ENCODE results near the gene RNF133.

RNF133 gene, protein sequence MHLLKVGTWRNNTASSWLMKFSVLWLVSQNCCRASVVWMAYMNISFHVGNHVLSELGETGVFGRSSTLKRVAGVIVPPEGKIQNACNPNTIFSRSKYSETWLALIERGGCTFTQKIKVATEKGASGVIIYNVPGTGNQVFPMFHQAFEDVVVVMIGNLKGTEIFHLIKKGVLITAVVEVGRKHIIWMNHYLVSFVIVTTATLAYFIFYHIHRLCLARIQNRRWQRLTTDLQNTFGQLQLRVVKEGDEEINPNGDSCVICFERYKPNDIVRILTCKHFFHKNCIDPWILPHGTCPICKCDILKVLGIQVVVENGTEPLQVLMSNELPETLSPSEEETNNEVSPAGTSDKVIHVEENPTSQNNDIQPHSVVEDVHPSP

GRCh38 chr7:122699017-122699416 is at the start of gene RNF133:
Gene RNF133 (minus strand): TSS chr7:122699117. CDS start chr7:122698918, 199 bp downstream.
- no peak for DNase-seq (ENCODE audit: low read depth in 2 of 2)

GRCh38 chr7:122748195-122748594 is 49.3 kb upstream of the RNF133 start:
- no peak for DNase-seq (ENCODE audit: low read depth in 2 of 2)

- DNase-seq (ENCODE audit: low read depth in 2 of 2), result no peak
Measured at GRCh38 chr7:122746948-122747347, 48.0 kb upstream of the RNF133 start.

DNA sequence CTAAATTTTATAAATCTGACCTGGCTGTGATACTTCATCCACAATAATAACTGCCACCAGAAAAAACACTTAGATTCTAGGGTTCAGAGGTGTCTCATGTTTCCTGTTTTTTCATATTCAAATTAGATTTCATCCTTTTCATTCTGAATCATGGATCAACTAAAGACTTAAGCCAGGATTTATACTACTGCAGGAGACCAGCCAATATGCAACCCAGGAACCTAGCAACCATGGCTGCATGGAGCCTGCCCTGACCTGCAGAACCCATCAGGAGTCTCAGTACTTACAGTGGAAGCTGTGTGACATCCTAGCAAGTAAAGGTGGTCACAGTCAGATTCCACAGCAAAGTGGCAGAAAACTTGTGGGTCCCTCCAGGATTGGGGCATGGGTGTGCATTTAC is 44.3 kb upstream of the RNF133 start:
- DNase-seq (ENCODE audit: low read depth in 2 of 2), result no peak

- DNase-seq (ENCODE audit: low read depth in 2 of 2), result no peak
Measured at GRCh38 chr7:122738947-122739346, 40.0 kb upstream of the RNF133 start.

GRCh38 chr7:122736183-122736582 is 37.3 kb upstream of the RNF133 start:
- no peak for DNase-seq (ENCODE audit: low read depth in 2 of 2)

DNA sequence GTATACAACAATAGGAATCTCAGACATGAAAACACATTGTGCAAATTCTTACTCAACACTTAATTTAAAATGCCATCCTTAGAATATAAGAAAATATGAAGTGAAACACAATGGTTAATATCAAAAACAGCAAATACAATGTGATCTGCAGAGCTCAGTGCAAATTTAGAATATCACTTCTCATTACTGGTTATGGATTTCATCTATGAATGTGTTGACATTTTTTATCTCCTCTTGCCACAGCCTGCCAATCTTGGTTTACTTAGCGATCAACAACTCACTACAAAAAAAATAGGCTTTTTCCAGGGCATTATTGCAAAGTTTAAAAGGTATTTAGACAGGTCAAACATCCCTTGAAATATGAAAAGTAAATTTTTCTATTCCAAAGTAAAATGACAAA is 28.8 kb upstream of the RNF133 start:
- no peak for DNase-seq (ENCODE audit: low read depth in 2 of 2)

DNA sequence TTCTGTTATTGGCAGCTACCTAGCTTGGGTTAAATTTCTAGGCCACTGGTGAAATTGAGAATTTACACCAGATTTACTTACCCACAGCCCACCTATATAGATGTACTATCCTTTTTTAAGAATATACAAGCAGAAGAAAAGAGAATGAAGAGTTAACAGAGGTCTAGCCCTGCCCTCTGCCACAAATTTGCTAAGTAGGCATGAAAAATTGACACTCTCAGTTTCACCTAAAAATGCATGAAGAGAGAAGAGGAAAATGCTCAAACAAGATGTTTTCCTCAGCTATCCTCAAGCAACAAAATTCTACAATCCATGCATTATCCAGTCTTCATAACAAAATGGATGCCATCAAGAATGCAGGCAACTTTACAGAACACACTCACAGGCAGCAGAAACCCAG is 28.4 kb upstream of the RNF133 start:
- no peak for DNase-seq (ENCODE audit: low read depth in 2 of 2)

DNA sequence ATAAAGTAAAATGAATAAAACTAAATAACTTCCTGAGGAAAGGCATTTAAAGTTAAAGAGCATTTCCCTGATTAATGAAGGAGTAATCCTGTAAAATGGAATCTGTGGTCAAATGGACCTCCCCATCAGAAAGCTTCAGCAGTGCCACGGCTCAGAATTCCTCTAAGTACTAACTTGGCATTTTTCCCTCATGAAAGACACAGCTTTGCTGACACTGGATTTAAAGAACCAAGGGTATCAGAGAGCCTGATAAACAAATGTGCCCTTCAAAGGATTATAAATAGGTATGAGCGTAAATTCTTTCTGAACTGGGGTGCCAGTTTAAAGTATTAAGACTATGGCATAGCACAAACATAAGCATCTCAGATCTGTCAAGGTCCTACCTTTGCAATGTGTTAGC is 28.0 kb upstream of the RNF133 start:
- DNase-seq (ENCODE audit: low read depth in 2 of 2), result no peak

DNA sequence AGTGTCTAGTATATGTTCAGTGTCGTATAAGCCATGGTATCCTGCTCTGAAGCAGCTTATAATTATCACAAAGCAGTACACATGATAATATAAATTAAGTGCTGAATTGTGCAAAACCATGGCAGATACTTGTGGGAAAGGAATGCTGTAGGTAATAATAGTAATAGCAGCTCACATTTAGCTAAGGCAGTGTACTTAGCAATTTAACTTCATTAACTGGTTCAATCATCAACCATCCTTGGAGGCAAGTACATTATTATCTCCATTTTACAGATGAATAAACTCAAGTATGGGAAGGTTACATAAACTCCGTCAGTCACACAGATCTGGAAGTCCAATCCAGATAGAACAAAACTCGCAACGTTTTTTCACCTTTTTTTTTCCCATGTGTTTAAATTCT is 25.4 kb upstream of the RNF133 start:
- no peak for DNase-seq (ENCODE audit: low read depth in 2 of 2)

- DNase-seq (ENCODE audit: low read depth in 2 of 2), result no peak
Measured at GRCh38 chr7:122719010-122719578, 20.2 kb upstream of the RNF133 start.

- DNase-seq (ENCODE audit: low read depth in 2 of 2), result no peak
Measured at GRCh38 chr7:122717356-122718089, 18.6 kb upstream of the RNF133 start.

GRCh38 chr7:122715183-122715582 is 16.3 kb upstream of the RNF133 start:
- DNase-seq (ENCODE audit: low read depth in 2 of 2), result no peak

DNA sequence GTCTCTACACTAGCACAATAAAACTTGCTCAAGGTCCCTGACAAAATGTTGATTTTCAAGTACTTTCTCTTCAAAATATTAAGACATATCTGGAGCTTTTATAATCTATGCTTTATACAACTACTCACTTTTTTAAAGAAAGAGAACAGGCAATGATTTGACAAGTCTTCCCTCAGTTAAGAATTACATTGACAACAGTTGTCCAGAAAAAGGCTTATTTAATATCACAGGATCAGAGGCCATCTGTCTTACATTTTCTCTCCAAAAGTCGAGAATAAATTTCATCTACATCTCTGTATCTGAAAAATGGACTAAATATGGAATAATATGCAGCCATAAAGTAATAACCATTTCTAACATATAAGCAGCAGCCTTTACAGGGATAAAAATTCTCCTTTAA is 12.0 kb upstream of the RNF133 start:
- DNase-seq (ENCODE audit: low read depth in 2 of 2), result no peak

GRCh38 chr7:122709930-122710646 is 11.2 kb upstream of the RNF133 start:
- no peak for DNase-seq (ENCODE audit: low read depth in 2 of 2)

GRCh38 chr7:122706836-122707235 is 7.9 kb upstream of the RNF133 start:
- no peak for DNase-seq (ENCODE audit: low read depth in 2 of 2)

DNA sequence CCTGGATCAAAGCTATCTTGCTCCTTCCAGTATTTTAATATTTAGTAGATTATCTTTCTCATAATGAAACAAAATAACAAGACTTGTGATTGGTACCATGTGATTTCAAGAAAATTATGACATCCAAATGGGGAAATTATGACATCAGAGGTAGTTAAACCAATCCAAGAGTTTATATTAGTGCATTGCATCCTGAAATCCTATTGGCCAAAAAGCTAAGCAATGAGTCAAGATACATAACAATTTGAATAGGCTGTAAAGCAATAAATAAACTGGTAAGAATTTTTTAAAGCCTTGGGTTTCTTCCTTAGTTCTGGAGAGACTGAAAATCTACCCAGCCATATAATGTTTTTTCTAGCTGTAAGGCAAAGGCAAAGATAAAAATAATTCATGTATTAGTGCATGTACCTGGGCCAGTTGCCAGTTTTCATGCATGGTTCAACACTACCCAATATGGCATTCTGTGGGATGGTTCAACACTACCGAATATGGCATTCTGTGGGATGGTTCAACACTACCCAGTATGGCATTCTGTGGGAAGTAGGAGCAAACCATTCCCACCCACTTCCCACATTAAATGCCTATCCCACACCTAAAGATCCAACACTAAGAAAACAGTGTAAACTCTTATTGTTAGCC is 4.1 kb upstream of the RNF133 start, which contains the start of gene RNF148:
RNF148 (minus strand) TSS at position 51 of the 639 bp plus-strand sequence. CDS start 172 bp downstream, outside the sequence.
- no peak for DNase-seq (ENCODE audit: low read depth in 2 of 2)

GRCh38 chr7:122695816-122696215 is 3.1 kb downstream of the RNF133 start:
- DNase-seq (ENCODE audit: low read depth in 2 of 2), result no peak

GRCh38 chr7:122694697-122695096 is 4.2 kb downstream of the RNF133 start:
- DNase-seq (ENCODE audit: low read depth in 2 of 2), result no peak

GRCh38 chr7:122692769-122693309 is 6.1 kb downstream of the RNF133 start:
- no peak for DNase-seq (ENCODE audit: low read depth in 2 of 2)

DNA sequence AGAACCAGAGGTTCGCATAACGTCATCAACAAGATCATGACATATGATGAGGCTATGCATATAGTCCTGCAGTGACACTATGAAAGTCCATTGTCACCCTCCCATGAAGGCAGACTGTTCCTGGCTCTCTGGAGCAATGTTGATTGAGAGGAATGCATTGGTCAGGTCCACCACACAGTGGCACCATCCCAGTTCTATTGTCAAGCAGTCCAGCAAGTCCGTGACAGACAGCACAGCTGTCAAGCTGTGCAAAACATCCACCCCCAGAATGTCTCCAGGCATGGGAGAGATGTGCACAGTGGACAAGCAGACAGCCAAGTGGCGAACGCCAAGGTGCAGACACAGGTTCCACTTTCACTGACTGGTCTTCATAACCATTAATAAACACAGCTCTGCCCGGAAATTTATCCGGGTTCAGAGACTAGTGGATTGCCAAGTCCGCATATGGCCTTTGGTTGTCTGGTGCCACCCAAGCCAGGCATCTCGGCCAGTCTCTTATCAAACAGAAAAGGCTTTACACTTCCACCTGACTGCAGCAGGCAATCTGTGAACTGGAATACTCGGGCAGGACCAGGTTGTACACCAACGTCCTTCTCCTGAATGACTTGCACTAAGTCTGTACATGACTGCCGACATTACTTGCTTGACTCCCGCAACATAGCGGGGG is 7.2 kb downstream of the RNF133 start:
- DNase-seq (ENCODE audit: low read depth in 2 of 2), result no peak

Measured in stimulated activated CD8-positive, alpha-beta memory T cell treated with anti-CD3 and anti-CD28 coated beads, Interleukin-15, amount 100 ng/mL, for 48 hours (primary cell).